ENCODE results near the gene IER3. TPM values are rescaled to one million over a fixed set of nuclear protein-coding genes. Genes with fewer than 3 reads are reported as not detected.

The IER3 gene
- total and polyA plus RNA-seq, 2 of the 13 experiments (the other 11 are each of a cell fraction or from before 2014, with no cell fraction given), result 51.1 to 131 TPM

- TF ChIP-seq ZBTB42 (CRISPR knock-in tag; IDR thresholded peaks at IDR 0.05) (0 out of 2 replicates have a peak, but pooled peaks have one; percentile 71), TBX2 (CRISPR knock-in tag; IDR thresholded peaks at IDR 0.05; ENCODE audit: borderline replicate concordance) (peak; percentile 45; the same call in 1 of the 2 replicates), ZNF547 (CRISPR knock-in tag; IDR thresholded peaks at IDR 0.05) (no peak), ZNF7 (CRISPR knock-in tag; IDR thresholded peaks at IDR 0.05) (no peak), RFXAP (CRISPR knock-in tag; IDR thresholded peaks at IDR 0.05; ENCODE audit: borderline replicate concordance) (peak; percentile 89; the same call in 1 of the 2 replicates), KIAA2018 (CRISPR knock-in tag; IDR thresholded peaks at IDR 0.05; ENCODE audit: borderline replicate concordance) (peak; percentile 84; the same call in 1 of the 2 replicates), FOXO4 (CRISPR knock-in tag; conservative IDR thresholded peaks at IDR 0.05) (no peak), PAWR (CRISPR knock-in tag; IDR thresholded peaks at IDR 0.05; ENCODE audit: borderline replicate concordance) (no peak), ZNF556 (CRISPR knock-in tag; IDR thresholded peaks at IDR 0.05; ENCODE audit: borderline replicate concordance) (peak; percentile 19; the same call in 1 of the 2 replicates), PITX1 (CRISPR knock-in tag; IDR thresholded peaks at IDR 0.05) (peak; percentile 32; the same call in 1 of the 2 replicates), ZNF441 (CRISPR knock-in tag; IDR thresholded peaks at IDR 0.05; ENCODE audit: borderline replicate concordance) (peak; percentile 46; the same call in 1 of the 2 replicates), SMAD3 (CRISPR knock-in tag; IDR thresholded peaks at IDR 0.05) (peak; percentile 80), ZNF557 (CRISPR knock-in tag; IDR thresholded peaks at IDR 0.05) (no peak), KLF11 (CRISPR knock-in tag; IDR thresholded peaks at IDR 0.05) (peak; percentile 79; the same call in 1 of the 2 replicates), ELF3 (CRISPR knock-in tag; IDR thresholded peaks at IDR 0.05) (peak; percentile 69; the same call in 1 of the 2 replicates), MED13 (CRISPR knock-in tag; IDR thresholded peaks at IDR 0.05) (peak; percentile 92; the same call in 1 of the 2 replicates), ZSCAN22 (CRISPR knock-in tag; IDR thresholded peaks at IDR 0.05) (no peak), WIZ (CRISPR knock-in tag; IDR thresholded peaks at IDR 0.05) (no peak; the same call in 1 of the 2 replicates), ZNF33B (CRISPR knock-in tag; IDR thresholded peaks at IDR 0.05) (no peak), ZNF230 (CRISPR knock-in tag; IDR thresholded peaks at IDR 0.05) (no peak; the same call in 1 of the 2 replicates), JDP2 (CRISPR knock-in tag; IDR thresholded peaks at IDR 0.05; ENCODE audit: borderline replicate concordance) (no peak; the same call in 1 of the 2 replicates), ARNT (IDR thresholded peaks at IDR 0.05) (no peak)
These were observed at the start of gene IER3 (continued) for GRCh38 chr6:30744054-30744805.
